Measurements from ENCODE around the gene ERGIC2. TPM values are rescaled to one million over a fixed set of nuclear protein-coding genes. Genes with fewer than 3 reads are reported as not detected.

ERGIC2 gene
- total and polyA plus RNA-seq, 2 donors (not counting 1 experiment from before 2014, with no cell fraction given): 67.9 to 82.5 TPM

GRCh38 chr12:29306266-29306665 lies 74.7 kb downstream of the ERGIC2 start:
- no peak for TF ChIP-seq CTCF (conservative IDR thresholded peaks at IDR 0.05 in 1 of 2, IDR thresholded peaks at IDR 0.05 in 1 of 2; ENCODE audit: low read depth in 1 of 2, low read length in 2 of 2)
- TF ChIP-seq EZH2 (IDR thresholded peaks at IDR 0.05; ENCODE audit: low read length, missing control alignments): no peak
- Histone ChIP-seq H3K36me3 (ENCODE audit: control insufficient read depth, insufficient read depth, low read length) (no peaks in the 10 kb centered on the region), H3K79me2 (ENCODE audit: control insufficient read depth, insufficient read depth, low read length) (no peaks in the 10 kb centered on the region), H3K4me1 (ENCODE audit: control insufficient read depth, extremely low read depth, insufficient read depth, low read length) (no peaks in the 10 kb centered on the region), H3K9ac (ENCODE audit: insufficient read depth, low read length) (no peak overlapping the region), H2AFZ (ENCODE audit: low read length) (no peak overlapping the region), H4K20me1 (ENCODE audit: control insufficient read depth, extremely low read depth, insufficient read depth, low read length) (no peaks in the 10 kb centered on the region), H3K27me3 (ENCODE audit: control insufficient read depth, insufficient read depth, low read length) (no peaks in the 10 kb centered on the region), H3K27ac (ENCODE audit: insufficient read depth, low read length) (no peak overlapping the region), H3K9me3 (ENCODE audit: control insufficient read depth, insufficient read depth, low read depth, low read length) (no peaks in the 10 kb centered on the region), H3K4me2 (ENCODE audit: extremely low read depth, insufficient read depth, low read length) (no peak overlapping the region), H3K4me3 (replicated peaks in 1 of 4; ENCODE audit: control extremely low read depth in 1 of 4, insufficient read depth in 1 of 4, low read depth in 3 of 4, low read length in 4 of 4) (no peak overlapping the region)
- DNase-seq (ENCODE audit: low read depth in 2 of 2): no peak

GRCh38 chr12:29304388-29304787 lies 76.6 kb downstream of the ERGIC2 start:
- H3K4me2 ChIP-seq (ENCODE audit: extremely low read depth, insufficient read depth, low read length): no peak overlapping the region
- H3K4me1 ChIP-seq (ENCODE audit: control insufficient read depth, extremely low read depth, insufficient read depth, low read length): no peaks in the 10 kb centered on the region
- H2AFZ ChIP-seq (ENCODE audit: low read length): no peak overlapping the region
- H3K36me3 ChIP-seq (ENCODE audit: control insufficient read depth, insufficient read depth, low read length): no peaks in the 10 kb centered on the region
- no peaks in the 10 kb centered on the region for H4K20me1 ChIP-seq (ENCODE audit: control insufficient read depth, extremely low read depth, insufficient read depth, low read length)
- no peak overlapping the region for H3K4me3 ChIP-seq (replicated peaks in 1 of 4; ENCODE audit: control extremely low read depth in 1 of 4, insufficient read depth in 1 of 4, low read depth in 3 of 4, low read length in 4 of 4)
- H3K27me3 ChIP-seq (ENCODE audit: control insufficient read depth, insufficient read depth, low read length): no peaks in the 10 kb centered on the region
- H3K27ac ChIP-seq (ENCODE audit: insufficient read depth, low read length): no peak overlapping the region
- no peak for DNase-seq (ENCODE audit: low read depth in 2 of 2)
- no peak overlapping the region for H3K9ac ChIP-seq (ENCODE audit: insufficient read depth, low read length)
- TF ChIP-seq EZH2 (IDR thresholded peaks at IDR 0.05; ENCODE audit: low read length, missing control alignments) (no peak), CTCF (conservative IDR thresholded peaks at IDR 0.05 in 1 of 2, IDR thresholded peaks at IDR 0.05 in 1 of 2; ENCODE audit: low read depth in 1 of 2, low read length in 2 of 2) (no peak)
- no peaks in the 10 kb centered on the region for H3K9me3 ChIP-seq (ENCODE audit: control insufficient read depth, insufficient read depth, low read depth, low read length)
- H3K79me2 ChIP-seq (ENCODE audit: control insufficient read depth, insufficient read depth, low read length): no peaks in the 10 kb centered on the region

- no peaks in the 10 kb centered on the region for H3K4me1 ChIP-seq (ENCODE audit: control insufficient read depth, extremely low read depth, insufficient read depth, low read length)
- no peak overlapping the region for H3K4me2 ChIP-seq (ENCODE audit: extremely low read depth, insufficient read depth, low read length)
- no peak overlapping the region for H3K27ac ChIP-seq (ENCODE audit: insufficient read depth, low read length)
- no peaks in the 10 kb centered on the region for H3K9me3 ChIP-seq (ENCODE audit: control insufficient read depth, insufficient read depth, low read depth, low read length)
- H4K20me1 ChIP-seq (ENCODE audit: control insufficient read depth, extremely low read depth, insufficient read depth, low read length): no peaks in the 10 kb centered on the region
- no peaks in the 10 kb centered on the region for H3K79me2 ChIP-seq (ENCODE audit: control insufficient read depth, insufficient read depth, low read length)
- TF ChIP-seq EZH2 (IDR thresholded peaks at IDR 0.05; ENCODE audit: low read length, missing control alignments): no peak
- no peak for TF ChIP-seq CTCF (conservative IDR thresholded peaks at IDR 0.05 in 1 of 2, IDR thresholded peaks at IDR 0.05 in 1 of 2; ENCODE audit: low read depth in 1 of 2, low read length in 2 of 2)
- H3K9ac ChIP-seq (ENCODE audit: insufficient read depth, low read length): no peak overlapping the region
- H3K27me3 ChIP-seq (ENCODE audit: control insufficient read depth, insufficient read depth, low read length): no peaks in the 10 kb centered on the region
- H3K36me3 ChIP-seq (ENCODE audit: control insufficient read depth, insufficient read depth, low read length): no peaks in the 10 kb centered on the region
- H3K4me3 ChIP-seq (replicated peaks in 1 of 4; ENCODE audit: control extremely low read depth in 1 of 4, insufficient read depth in 1 of 4, low read depth in 3 of 4, low read length in 4 of 4): no peak overlapping the region
- no peak for DNase-seq (ENCODE audit: low read depth in 2 of 2)
- no peak overlapping the region for H2AFZ ChIP-seq (ENCODE audit: low read length)
These were observed 79.9 kb downstream of the ERGIC2 start for GRCh38 chr12:29301114-29301513.
